22Rv1 (cell line): ENCODE data around the gene FAM20A.
A peak's percentile ranks its signal among the peaks of the same experiment; 100 is the strongest.

Source experiments
- H3K27ac ChIP-seq: fragments of 450-650 bp; 2 replicates; pipeline ENCODE4 v1.5.1; 2017
- ZFX ChIP-seq: fragments of 450-650 bp; IDR thresholded peaks from 2 replicates; pipeline ENCODE4 v1.6.1; 2017; ENCODE audit warnings: antibody characterized with exemption, borderline replicate concordance
- TF ChIP-seq, protein P1 (sequence below): fragments of 450-650 bp; IDR thresholded peaks from 2 replicates; pipeline ENCODE4 v1.5.1; 2017; ENCODE audit warnings: mild to moderate bottlenecking

FAM20A gene

GRCh38 chr17:68541816-68542215 lies 59.4 kb downstream of the FAM20A start:
- no peak for TF ChIP-seq ZFX
- TF ChIP-seq, protein P1, sequence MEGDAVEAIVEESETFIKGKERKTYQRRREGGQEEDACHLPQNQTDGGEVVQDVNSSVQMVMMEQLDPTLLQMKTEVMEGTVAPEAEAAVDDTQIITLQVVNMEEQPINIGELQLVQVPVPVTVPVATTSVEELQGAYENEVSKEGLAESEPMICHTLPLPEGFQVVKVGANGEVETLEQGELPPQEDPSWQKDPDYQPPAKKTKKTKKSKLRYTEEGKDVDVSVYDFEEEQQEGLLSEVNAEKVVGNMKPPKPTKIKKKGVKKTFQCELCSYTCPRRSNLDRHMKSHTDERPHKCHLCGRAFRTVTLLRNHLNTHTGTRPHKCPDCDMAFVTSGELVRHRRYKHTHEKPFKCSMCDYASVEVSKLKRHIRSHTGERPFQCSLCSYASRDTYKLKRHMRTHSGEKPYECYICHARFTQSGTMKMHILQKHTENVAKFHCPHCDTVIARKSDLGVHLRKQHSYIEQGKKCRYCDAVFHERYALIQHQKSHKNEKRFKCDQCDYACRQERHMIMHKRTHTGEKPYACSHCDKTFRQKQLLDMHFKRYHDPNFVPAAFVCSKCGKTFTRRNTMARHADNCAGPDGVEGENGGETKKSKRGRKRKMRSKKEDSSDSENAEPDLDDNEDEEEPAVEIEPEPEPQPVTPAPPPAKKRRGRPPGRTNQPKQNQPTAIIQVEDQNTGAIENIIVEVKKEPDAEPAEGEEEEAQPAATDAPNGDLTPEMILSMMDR, result no peak
- no peak overlapping the region for H3K27ac ChIP-seq

- no peak overlapping the region for H3K27ac ChIP-seq
- no peak for TF ChIP-seq ZFX
- TF ChIP-seq, protein P1, result no peak
Measured at GRCh38 chr17:68540981-68541380, 60.2 kb downstream of the FAM20A start.

- H3K27ac ChIP-seq, result no peak overlapping the region
- no peak for TF ChIP-seq ZFX
- TF ChIP-seq, protein P1, result no peak
Measured at GRCh38 chr17:68539548-68540467, 61.4 kb downstream of the FAM20A start.

DNA sequence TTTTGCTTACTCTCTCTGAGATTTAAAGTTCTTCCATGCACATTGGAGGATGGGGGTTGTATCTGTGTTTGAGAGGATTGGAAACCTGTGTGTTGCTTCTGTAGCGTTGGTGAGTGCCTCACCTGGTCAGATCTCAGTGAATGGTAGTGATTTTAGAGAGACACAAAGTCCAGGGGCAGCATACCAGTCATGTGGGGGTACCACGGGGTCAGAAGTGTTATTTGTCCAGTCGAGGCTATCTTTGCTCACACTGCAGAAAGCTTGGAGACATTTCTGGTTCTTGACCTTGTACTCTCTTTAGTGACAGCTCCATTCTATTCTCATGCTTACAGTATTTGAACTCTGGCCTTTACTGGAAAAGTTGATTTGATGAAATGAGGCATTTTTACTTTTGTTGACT lies 65.2 kb downstream of the FAM20A start:
- no peak overlapping the region for H3K27ac ChIP-seq
- TF ChIP-seq, protein P1, result no peak
- no peak for TF ChIP-seq ZFX

DNA sequence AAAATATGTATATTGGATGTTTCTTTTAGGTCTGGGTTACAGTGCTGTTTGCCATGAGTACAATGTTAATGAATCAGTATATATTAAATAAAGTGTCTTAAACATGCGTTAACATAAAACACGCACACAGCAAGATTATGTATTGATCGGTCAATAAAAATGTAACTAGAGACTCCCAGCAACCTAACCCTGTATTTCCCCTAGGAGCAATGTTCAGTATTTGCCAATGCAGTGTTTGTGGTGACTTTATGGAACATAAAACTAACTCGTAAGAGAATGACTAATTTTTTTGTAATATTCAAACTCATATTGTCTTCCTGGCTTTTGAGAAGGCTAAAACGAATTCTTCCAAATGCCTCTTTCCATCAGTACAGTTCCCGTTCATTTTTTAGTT lies 66.5 kb downstream of the FAM20A start:
- H3K27ac ChIP-seq, result no peak overlapping the region
- TF ChIP-seq ZFX, result no peak

- TF ChIP-seq, protein P1, result peak; percentile 38
- TF ChIP-seq ZFX, result no peak
- no peak overlapping the region for H3K27ac ChIP-seq
Measured at GRCh38 chr17:68533887-68534694, 67.1 kb downstream of the FAM20A start.

DNA sequence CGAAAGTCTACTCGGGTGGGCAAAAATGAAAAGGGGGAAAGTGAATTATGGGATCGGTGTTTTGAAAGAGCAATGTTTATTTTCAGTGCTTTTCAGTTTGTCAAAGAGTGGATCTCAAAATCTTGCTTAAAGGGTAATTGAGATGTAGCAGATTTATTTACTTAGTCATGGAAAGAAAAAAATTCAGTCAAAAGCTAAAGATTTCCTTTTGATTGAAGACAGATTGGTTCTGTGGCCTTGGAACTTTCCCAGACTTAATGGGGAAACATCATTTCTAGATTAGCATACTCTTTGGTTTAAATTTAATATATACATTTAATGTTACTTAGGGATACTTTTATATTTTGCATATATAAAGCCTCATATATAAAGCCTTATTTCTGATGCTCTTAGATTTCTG lies 68.3 kb downstream of the FAM20A start:
- TF ChIP-seq, protein P1, result no peak
- no peak for TF ChIP-seq ZFX
- no peak overlapping the region for H3K27ac ChIP-seq
